HG03280 (cell line): ENCODE results near the gene SRA1.

Experiments
- ATAC-seq: cut with Tn5 transposase; IDR thresholded peaks from one replicate; pipeline ENCODE4 v1.9.1; 2021; ENCODE audit warnings: mild to moderate bottlenecking, moderate library complexity; ENCODE audit not compliant: unreplicated experiment

The SRA1 gene

GRCh38 chr5:140571105-140571504 lies 13.8 kb upstream of the SRA1 start:
- ATAC-seq = no peak

- no peak for ATAC-seq
These were observed 13.2 kb upstream of the SRA1 start for GRCh38 chr5:140570488-140570887.

- no peak for ATAC-seq
These were observed 12.8 kb upstream of the SRA1 start for GRCh38 chr5:140570058-140570457.

GRCh38 chr5:140569197-140569596 lies 11.9 kb upstream of the SRA1 start:
- no peak for ATAC-seq

- no peak for ATAC-seq
These were observed 11.3 kb upstream of the SRA1 start for GRCh38 chr5:140568443-140569063.

GRCh38 chr5:140567871-140568270 lies 10.6 kb upstream of the SRA1 start:
- no peak for ATAC-seq

GRCh38 chr5:140567136-140567818 lies 10.0 kb upstream of the SRA1 start:
- ATAC-seq = no peak

GRCh38 chr5:140566665-140567064 lies 9.4 kb upstream of the SRA1 start:
- ATAC-seq = no peak

GRCh38 chr5:140565780-140566095 lies 8.5 kb upstream of the SRA1 start:
- no peak for ATAC-seq

- ATAC-seq = no peak
These were observed 7.9 kb upstream of the SRA1 start for GRCh38 chr5:140565024-140565779.

GRCh38 chr5:140564196-140565023 lies 7.1 kb upstream of the SRA1 start, which contains the start of the genes APBB3 and SLC35A4:
APBB3 (minus strand) TSS chr5:140564598; CDS start chr5:140564245, 353 bp downstream.
SLC35A4 (plus strand) TSS chr5:140564828; CDS start chr5:140567170, 2,342 bp downstream.
- ATAC-seq = peak; percentile 89

GRCh38 chr5:140563596-140563995 lies 6.3 kb upstream of the SRA1 start:
- no peak for ATAC-seq

GRCh38 chr5:140561753-140562523 lies 4.7 kb upstream of the SRA1 start:
- no peak for ATAC-seq

- ATAC-seq = no peak
These were observed 3.0 kb upstream of the SRA1 start for GRCh38 chr5:140560227-140560626.

GRCh38 chr5:140558542-140558941 lies 1.3 kb upstream of the SRA1 start:
- ATAC-seq = no peak

GRCh38 chr5:140557965-140558364 lies 692 bp upstream of the SRA1 start:
- no peak for ATAC-seq

GRCh38 chr5:140556438-140556837 lies 835 bp downstream of the SRA1 start:
- ATAC-seq = no peak

GRCh38 chr5:140555747-140556312 lies 1.4 kb downstream of the SRA1 start:
- no peak for ATAC-seq

- ATAC-seq = no peak
These were observed 2.8 kb downstream of the SRA1 start for GRCh38 chr5:140554454-140554853.

GRCh38 chr5:140553657-140554056 lies 3.6 kb downstream of the SRA1 start:
- no peak for ATAC-seq
